ENCODE data around the gene OR6S1. TPM values are rescaled to one million over a fixed set of nuclear protein-coding genes. Genes with fewer than 3 reads are reported as not detected.

The OR6S1 gene
- total and polyA plus RNA-seq, 2 experiments from 2014 or later, result not detected

DNA sequence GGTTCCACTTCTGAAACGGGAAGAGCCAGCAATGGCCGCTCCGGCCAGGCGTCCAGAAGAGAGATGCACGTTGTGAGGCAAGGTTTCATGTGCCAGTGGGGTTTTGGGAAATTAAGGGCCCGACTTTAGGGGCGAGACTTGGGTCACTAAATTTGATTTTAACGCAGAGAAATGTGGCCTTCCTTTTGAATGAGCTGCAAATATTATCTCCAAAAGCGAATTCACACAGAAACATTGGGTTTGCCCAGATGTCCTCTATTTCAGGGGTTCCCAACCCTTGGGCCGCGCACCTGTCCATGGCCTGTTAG, 40.6 kb upstream of the OR6S1 start:
- peaks cover 15% of the 10 kb centered on the region for H3K4me1 ChIP-seq (ENCODE audit: insufficient read depth)
- TF ChIP-seq, protein P1, sequence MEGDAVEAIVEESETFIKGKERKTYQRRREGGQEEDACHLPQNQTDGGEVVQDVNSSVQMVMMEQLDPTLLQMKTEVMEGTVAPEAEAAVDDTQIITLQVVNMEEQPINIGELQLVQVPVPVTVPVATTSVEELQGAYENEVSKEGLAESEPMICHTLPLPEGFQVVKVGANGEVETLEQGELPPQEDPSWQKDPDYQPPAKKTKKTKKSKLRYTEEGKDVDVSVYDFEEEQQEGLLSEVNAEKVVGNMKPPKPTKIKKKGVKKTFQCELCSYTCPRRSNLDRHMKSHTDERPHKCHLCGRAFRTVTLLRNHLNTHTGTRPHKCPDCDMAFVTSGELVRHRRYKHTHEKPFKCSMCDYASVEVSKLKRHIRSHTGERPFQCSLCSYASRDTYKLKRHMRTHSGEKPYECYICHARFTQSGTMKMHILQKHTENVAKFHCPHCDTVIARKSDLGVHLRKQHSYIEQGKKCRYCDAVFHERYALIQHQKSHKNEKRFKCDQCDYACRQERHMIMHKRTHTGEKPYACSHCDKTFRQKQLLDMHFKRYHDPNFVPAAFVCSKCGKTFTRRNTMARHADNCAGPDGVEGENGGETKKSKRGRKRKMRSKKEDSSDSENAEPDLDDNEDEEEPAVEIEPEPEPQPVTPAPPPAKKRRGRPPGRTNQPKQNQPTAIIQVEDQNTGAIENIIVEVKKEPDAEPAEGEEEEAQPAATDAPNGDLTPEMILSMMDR (IDR thresholded peaks at IDR 0.05; ENCODE audit: poor library complexity), result no peak
- TF ChIP-seq EZH2phosphoT487 (IDR thresholded peaks at IDR 0.05; ENCODE audit: low read depth, severe bottlenecking, unreplicated experiment) (no peak), EZH2 (IDR thresholded peaks at IDR 0.05; ENCODE audit: borderline replicate concordance) (no peak)
- no peaks in the 10 kb centered on the region for H3K9me2 ChIP-seq (replicated peaks; ENCODE audit: insufficient read depth)
- 2% methylated on average over 11 of the region's 11 CpGs for WGBS (ENCODE audit: low lambda C conversion rate, missing lambda C conversion rate)
- no peaks in the 10 kb centered on the region for H3K9me3 ChIP-seq (ENCODE audit: low read depth)
- H3K4me2 ChIP-seq, result peak overlapping the region; percentile 87
- no peaks in the 10 kb centered on the region for H4K20me1 ChIP-seq (ENCODE audit: insufficient read depth, poor library complexity, severe bottlenecking)
- no peaks in the 10 kb centered on the region for H3K79me2 ChIP-seq
- no peaks in the 10 kb centered on the region for H3K36me3 ChIP-seq (replicated peaks; ENCODE audit: insufficient read depth, low read depth)
- no peak for DNase-seq (ENCODE audit: low spot score)
- H3K27ac ChIP-seq, result peak overlapping the region; percentile 99
- H3K4me3 ChIP-seq, result peak overlapping the region; percentile 57
- H2AFZ ChIP-seq, result peak overlapping the region; percentile 59
- H3K27me3 ChIP-seq, result no peaks in the 10 kb centered on the region

DNA sequence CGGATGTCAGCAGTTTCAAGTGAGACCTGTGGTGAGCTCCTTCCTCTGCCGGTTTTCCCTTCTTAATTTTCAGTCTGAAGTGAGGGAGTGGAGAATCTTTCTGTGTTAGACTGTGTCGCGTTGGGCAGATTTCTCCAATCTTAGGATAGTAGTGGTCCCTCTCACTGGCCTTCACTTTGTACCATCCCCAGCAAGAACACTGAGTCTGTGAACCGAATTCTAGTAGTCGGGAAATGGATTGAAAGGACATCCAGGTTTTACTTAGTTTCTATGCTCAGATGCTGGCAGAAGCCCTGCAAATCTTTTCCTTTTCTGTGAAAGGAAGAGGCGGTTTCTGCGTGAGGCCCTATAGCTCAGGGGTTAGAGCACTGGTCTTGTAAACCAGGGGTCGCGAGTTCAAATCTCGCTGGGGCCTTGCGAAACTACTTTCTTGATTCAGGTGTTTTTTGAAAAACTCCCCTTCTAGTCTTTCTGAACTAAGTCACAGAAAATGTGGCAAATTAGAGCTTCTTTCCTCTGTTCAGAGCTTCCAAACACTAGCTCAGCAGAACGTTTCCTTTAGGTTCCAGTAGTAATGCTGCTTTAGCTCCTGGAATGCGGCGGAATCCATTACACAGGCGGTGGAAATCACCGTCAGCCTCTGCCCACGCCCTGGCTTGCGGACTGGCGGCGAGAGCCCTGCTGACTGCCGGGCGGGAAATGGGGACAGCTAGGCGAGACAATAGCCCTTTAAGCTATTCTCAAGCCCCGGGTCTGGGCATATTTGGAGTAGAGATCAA, 40.0 kb upstream of the OR6S1 start:
- Histone ChIP-seq H4K20me1 (ENCODE audit: insufficient read depth, poor library complexity, severe bottlenecking) (no peaks in the 10 kb centered on the region), H3K4me3 (peak overlapping the region; percentile 57), H3K36me3 (replicated peaks; ENCODE audit: insufficient read depth, low read depth) (no peaks in the 10 kb centered on the region), H3K79me2 (no peaks in the 10 kb centered on the region), H3K4me1 (ENCODE audit: insufficient read depth) (peaks cover 10% of the 10 kb centered on the region), H3K9me3 (ENCODE audit: low read depth) (no peaks in the 10 kb centered on the region), H3K27ac (peak overlapping the region; percentile 99), H3K9me2 (replicated peaks; ENCODE audit: insufficient read depth) (no peaks in the 10 kb centered on the region), H2AFZ (peak overlapping the region; percentile 59), H3K4me2 (peak overlapping the region; percentile 87), H3K27me3 (no peaks in the 10 kb centered on the region)
- WGBS (ENCODE audit: low lambda C conversion rate, missing lambda C conversion rate), result under 1% methylated on average over 25 of the region's 25 CpGs
- DNase-seq (ENCODE audit: low spot score), result peak; percentile 94
- no peak for TF ChIP-seq EZH2phosphoT487 (IDR thresholded peaks at IDR 0.05; ENCODE audit: low read depth, severe bottlenecking, unreplicated experiment)
- TF ChIP-seq, protein P1 (IDR thresholded peaks at IDR 0.05; ENCODE audit: poor library complexity), result no peak
- no peak for TF ChIP-seq EZH2 (IDR thresholded peaks at IDR 0.05; ENCODE audit: borderline replicate concordance)

DNA sequence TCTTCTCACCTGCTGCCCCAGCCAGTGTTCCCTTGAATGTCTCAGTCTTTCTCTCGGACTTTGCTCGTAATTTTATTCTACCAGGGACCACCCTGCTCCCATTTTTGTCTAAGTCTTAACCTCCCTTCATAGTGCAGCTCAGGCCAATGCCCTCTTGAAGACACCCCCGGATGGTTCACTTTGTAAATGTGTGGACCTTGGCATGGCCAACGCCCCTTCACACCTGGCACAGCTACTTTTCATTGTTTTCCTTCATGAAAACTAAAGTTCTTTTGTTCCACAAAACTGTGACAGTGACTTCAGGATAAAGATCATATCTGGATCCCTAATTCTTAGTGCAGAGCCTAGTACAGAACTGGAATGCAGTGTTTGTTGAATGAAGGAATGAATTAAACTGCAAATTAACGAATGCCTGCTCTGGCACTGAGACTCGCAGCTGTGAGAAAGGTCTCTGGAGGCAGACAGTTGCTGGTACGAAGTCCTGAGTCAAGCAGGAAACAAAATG, 39.4 kb upstream of the OR6S1 start:
- H3K4me3 ChIP-seq, result peak overlapping the region; percentile 21
- no peak for DNase-seq (ENCODE audit: low spot score)
- peaks cover 4% of the 10 kb centered on the region for H3K27me3 ChIP-seq
- H3K9me3 ChIP-seq (ENCODE audit: low read depth), result no peaks in the 10 kb centered on the region
- H2AFZ ChIP-seq, result peak overlapping the region; percentile 58
- WGBS (ENCODE audit: low lambda C conversion rate, missing lambda C conversion rate), result 19% methylated on average over 7 of the region's 7 CpGs
- H3K4me2 ChIP-seq, result peak overlapping the region; percentile 87
- TF ChIP-seq, protein P1 (IDR thresholded peaks at IDR 0.05; ENCODE audit: poor library complexity), result no peak
- no peak for TF ChIP-seq EZH2 (IDR thresholded peaks at IDR 0.05; ENCODE audit: borderline replicate concordance)
- no peak for TF ChIP-seq EZH2phosphoT487 (IDR thresholded peaks at IDR 0.05; ENCODE audit: low read depth, severe bottlenecking, unreplicated experiment)
- no peaks in the 10 kb centered on the region for H4K20me1 ChIP-seq (ENCODE audit: insufficient read depth, poor library complexity, severe bottlenecking)
- H3K4me1 ChIP-seq (ENCODE audit: insufficient read depth), result peaks cover 10% of the 10 kb centered on the region
- H3K27ac ChIP-seq, result peak overlapping the region; percentile 99
- no peaks in the 10 kb centered on the region for H3K36me3 ChIP-seq (replicated peaks; ENCODE audit: insufficient read depth, low read depth)
- no peaks in the 10 kb centered on the region for H3K79me2 ChIP-seq
- no peaks in the 10 kb centered on the region for H3K9me2 ChIP-seq (replicated peaks; ENCODE audit: insufficient read depth)

All from hepatocyte (in vitro differentiated cells).